Right forelimb (tissue), 1 donor: ENCODE measurements around the gene AKR1E2.
A peak's percentile ranks its signal among the peaks of the same experiment; 100 is the strongest.

Source experiments
- DNase-seq: peaks from one replicate; pipeline ENCODE4 v3.0.0-alpha.2; 2018

Gene AKR1E2

GRCh38 chr10:4847561-4848355 lies 21.8 kb downstream of the AKR1E2 start:
- DNase-seq = no peak

- no peak for DNase-seq
These were observed 22.5 kb downstream of the AKR1E2 start for GRCh38 chr10:4848356-4849041.

- no peak for DNase-seq
These were observed 23.0 kb downstream of the AKR1E2 start for GRCh38 chr10:4849042-4849402.

GRCh38 chr10:4849555-4850242 lies 23.7 kb downstream of the AKR1E2 start:
- peak; percentile 93 for DNase-seq

GRCh38 chr10:4850397-4850796 lies 24.4 kb downstream of the AKR1E2 start:
- no peak for DNase-seq

- no peak for DNase-seq
These were observed 25.2 kb downstream of the AKR1E2 start for GRCh38 chr10:4851176-4851575.

GRCh38 chr10:4851846-4852245 lies 25.8 kb downstream of the AKR1E2 start:
- DNase-seq = peak; percentile 76

- DNase-seq = no peak
These were observed 40.1 kb downstream of the AKR1E2 start for GRCh38 chr10:4865945-4866661.

GRCh38 chr10:4867109-4867519 lies 41.1 kb downstream of the AKR1E2 start:
- DNase-seq = no peak

- no peak for DNase-seq
These were observed 41.7 kb downstream of the AKR1E2 start for GRCh38 chr10:4867520-4868356.

GRCh38 chr10:4868357-4868657 lies 42.3 kb downstream of the AKR1E2 start:
- no peak for DNase-seq

- DNase-seq = no peak
These were observed 56.7 kb downstream of the AKR1E2 start for GRCh38 chr10:4882704-4883078.

- no peak for DNase-seq
These were observed 57.2 kb downstream of the AKR1E2 start for GRCh38 chr10:4883079-4883739.

GRCh38 chr10:4885162-4885561 lies 59.2 kb downstream of the AKR1E2 start:
- no peak for DNase-seq

- no peak for DNase-seq
These were observed 61.5 kb downstream of the AKR1E2 start for GRCh38 chr10:4887501-4887900.

- DNase-seq = no peak
These were observed 62.2 kb downstream of the AKR1E2 start for GRCh38 chr10:4888236-4888635.

GRCh38 chr10:4889959-4890358 lies 64.0 kb downstream of the AKR1E2 start:
- no peak for DNase-seq

GRCh38 chr10:4892681-4893080 lies 66.7 kb downstream of the AKR1E2 start:
- DNase-seq = no peak

- no peak for DNase-seq
These were observed 68.3 kb downstream of the AKR1E2 start for GRCh38 chr10:4894335-4894734.
